Measurements from ENCODE around the gene ANO7.
"Not testable (repeated sequence)": the region's sequence is repeated elsewhere in the genome, so short reads cannot be mapped to it uniquely, and the experiment has no call there.

The ANO7 gene

DNA sequence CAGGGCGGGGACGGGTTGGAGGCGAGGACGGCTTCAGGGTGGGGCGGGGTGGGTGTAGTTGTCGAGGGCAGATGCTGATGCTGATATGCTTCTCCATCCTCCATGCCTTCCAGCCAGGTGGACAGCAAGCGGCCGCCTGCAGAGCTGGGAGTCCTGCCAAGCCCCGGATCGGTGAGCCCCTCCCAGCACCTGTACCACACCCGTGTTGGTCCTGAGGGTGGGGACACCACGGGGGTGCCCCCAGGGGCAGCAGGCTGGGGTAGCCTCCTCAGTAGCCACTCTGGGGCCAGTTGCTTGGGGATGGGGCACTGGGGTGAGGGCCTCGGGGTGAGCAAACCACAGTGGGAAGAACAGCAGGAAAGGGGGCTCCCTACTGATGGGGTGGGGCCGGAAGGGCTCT lies 2.6 kb downstream of the ANO7 start:
- no peak for DNase-seq

DNA sequence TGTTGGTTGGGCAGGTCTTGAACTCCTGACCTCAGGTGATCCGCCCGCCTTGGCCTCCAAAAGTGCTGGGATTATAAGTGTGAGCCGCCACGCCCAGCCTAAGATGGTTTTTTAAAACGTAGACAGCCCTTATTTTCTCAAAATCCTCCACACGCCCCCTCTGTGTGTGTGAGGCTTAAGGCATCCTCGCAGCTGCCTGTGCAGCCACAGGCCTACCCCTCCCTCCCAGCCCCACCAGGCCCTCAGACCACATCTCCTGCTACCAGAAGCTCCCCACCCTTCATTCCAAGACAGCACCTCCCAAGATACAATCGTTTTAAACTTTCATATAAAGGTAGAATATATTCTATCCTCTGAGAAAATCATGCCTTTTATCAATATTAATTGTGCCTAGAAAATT lies 4.8 kb downstream of the ANO7 start:
- DNase-seq, result no peak

DNA sequence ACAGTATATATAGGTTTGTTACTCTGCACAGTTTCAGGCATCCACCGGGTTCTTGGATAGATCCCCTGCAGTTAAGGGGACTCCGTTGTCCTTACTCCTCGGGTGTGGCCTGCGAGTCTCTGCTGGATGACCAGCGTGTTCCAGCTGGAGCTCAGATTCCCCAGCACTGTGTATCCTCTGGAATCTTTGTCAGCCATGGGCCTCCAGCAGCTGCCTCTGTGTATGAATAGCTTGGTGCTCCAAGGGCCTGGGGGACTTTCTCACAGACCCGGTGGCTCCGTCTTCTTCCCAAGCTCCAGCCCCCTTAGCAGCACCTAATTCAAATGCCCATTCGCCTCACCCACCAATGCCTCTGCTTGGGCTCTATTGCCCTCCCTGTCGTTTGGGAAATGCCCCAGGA lies 6.3 kb downstream of the ANO7 start:
- no peak for DNase-seq

DNA sequence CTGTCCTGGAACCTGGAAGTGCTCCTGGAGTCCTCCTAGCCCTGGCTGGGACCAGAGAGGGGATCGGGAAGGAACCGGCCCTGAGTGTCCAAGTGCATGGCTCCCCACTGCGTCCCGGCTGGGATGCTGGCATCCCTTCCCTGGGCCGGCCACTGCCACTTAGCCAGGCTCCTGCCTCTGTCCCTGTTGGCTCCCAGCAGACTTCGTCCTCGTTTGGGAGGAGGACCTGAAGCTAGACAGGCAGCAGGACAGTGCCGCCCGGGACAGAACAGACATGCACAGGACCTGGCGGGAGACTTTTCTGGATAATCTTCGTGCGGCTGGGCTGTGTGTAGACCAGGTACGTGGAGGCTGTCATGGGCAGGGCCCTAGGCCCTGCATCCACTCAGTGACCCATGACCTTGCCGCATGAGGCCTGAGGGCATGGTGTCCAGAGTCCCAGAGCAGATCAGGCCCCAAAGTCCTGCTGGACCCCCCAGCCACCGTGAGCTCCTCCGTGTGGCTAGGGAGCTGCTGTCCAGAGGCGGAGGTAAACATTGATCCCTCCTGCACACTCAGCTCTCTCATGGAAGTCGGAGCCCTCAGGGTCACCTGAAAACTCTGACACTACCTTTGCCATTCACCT lies 7.1 kb downstream of the ANO7 start:
- DNase-seq, result no peak

DNA sequence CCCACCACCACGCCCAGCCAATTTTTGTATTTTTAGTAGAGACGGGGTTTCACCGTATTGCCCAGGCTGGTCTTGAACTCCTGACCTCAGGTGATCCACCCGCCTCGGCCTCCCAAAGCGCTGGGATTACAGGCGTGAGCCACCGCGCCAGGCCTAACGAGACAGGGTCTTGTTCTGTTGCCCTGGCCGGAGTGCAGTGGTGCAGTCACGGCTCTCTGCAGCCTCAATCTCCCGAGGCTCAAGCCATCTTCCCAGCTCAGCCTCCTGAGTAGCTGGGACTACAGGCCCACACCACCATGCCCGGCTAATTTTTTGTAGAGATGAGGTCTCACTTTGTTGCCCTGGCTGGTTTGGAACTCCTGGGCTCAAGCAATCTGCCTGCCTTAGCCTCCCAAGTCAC lies 8.8 kb downstream of the ANO7 start:
- DNase-seq, result not testable (repeated sequence)

DNA sequence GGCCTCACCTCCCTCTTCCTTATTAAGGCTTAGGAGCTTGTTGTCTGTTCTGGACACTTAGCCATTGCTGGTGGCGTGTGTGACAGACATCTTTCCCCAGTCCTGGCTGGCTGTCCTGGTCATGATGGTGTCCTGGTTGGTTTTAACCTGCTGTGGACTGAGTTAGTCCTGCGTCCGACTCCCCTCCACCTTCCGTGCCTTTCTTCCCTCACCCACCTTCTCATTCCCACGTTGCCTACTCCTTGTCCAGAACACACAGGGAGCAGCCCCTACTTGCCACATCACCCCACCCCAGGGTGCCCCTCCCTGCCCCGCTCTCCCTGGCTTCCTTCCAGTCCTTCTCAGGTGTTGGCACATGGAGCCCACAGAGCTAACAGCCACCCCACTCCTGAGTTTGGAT lies 9.5 kb downstream of the ANO7 start:
- no peak for DNase-seq

DNA sequence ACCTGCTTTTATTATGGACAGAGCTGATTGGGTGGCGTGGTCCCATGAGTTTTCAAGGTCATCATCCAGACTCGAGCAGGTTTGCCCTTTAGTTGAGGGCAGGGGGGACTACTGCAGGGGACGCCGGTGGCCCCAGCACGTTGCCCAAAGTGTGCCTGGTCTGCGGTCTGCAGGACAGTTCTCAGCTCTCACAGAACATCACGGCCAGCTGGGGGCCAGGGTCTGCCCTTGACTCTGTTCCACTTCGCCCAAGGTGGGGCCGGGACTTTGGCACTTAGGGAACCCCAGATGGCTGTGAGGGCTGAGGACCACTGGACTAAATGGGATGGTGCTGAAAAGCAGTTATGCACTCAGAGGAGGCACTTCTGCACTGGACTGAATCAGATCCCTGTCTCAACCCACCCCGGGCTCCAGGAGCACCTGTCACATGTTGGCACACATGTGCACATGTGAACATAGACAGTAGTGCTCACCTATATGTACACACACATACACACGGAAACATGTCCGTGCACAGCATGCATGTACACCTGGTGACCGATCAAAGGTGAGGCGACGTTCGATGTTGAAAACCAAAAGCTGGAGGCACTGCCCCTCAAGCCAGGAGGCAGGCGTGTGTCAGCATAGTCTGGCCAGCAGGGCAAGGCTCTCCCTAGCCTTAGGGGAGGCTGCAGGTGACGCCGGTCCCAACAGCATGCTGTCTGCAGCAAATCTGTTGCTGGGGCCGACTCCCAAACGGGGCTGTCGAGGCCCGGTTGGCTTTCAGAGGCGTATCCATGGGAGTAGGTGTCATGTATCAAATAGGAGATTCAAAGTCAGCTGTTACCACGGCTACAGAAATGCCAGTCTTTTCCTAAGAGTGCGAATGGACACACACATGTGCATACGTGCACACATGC lies 10.2 kb downstream of the ANO7 start:
- DNase-seq, result no peak

DNA sequence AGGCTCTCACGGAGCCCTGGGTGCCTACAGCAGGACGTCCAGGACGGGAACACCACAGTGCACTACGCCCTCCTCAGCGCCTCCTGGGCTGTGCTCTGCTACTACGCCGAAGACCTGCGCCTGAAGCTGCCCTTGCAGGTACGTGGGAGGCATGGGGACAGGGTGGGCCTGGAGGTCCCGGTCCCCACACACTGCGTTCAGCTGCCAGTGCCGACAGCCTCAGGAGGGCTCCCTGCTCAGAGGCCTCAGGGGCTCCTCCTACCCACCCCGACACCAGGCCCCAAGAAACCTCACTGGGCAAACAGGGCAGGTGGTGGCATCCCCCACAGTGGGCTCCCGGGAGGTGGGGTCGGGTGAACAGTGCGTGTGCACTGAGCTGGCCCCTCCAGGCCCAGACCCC lies 10.8 kb downstream of the ANO7 start:
- no peak for DNase-seq

DNA sequence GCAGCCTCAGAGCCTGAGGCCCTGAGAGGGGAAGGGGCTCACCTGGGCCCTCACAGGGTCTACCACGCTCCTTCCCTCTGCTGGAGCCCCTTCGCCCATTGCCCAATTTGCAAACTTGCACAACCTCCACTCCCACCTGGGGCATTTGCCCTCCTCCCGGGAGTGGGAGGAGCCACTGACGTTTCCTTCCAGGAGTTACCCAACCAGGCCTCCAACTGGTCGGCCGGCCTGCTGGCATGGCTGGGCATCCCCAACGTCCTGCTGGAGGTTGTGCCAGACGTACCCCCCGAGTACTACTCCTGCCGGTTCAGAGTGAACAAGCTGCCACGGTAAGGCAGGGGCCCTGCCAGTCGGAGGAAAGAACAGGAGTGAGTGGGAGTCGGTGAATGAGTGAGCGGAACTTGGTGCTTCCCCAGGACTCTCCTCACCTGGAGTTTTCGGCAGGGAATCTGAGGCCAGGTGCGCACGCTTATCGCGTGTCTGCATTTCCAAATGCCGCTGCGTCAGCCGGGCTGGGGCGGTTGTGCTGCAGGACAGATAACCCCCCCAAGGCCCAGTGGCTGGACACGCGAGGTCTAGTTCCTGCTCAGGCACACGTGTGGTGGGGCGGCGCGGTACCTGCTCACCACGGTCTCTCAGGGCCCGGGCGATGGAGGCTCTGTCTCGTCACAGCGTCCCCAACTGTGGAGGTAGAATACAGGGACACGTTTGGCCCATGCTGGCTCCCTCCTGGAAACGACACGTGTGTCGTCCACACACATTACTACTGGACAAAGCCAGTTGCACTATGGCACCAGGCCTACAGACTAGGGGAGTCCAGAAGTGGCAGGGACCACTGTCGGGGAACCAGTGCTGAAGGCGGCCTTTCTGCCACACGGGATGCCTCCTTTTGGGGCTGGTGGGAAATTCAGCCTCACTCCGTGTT lies 11.7 kb downstream of the ANO7 start:
- no peak for DNase-seq

DNA sequence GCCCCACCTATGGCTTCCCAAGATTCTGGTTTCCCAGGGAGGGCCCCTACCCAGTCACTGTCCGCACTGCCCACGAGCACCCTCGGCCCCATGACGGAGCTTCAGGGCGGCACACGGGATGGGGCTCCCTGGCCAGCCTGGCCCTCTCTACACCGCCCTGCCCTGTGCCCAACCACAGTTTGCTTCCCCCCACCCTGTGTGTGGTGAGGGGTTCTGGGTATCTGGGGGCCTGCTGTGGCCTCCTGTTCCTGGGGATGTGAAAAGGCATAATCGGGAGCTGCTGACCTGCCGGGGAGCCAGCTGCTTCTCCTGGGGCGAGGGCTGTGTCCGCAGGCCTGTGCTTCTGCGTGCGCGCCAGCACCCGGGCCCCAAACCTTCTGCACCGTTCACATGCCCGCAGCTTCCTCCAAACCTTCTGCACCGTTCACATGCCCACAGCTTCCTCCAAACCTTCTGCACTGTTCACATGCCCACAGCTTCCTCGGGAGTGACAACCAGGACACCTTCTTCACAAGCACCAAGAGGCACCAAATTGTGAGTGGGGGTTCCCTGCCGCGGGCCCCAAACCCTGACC lies 12.4 kb downstream of the ANO7 start:
- no peak for DNase-seq

DNA sequence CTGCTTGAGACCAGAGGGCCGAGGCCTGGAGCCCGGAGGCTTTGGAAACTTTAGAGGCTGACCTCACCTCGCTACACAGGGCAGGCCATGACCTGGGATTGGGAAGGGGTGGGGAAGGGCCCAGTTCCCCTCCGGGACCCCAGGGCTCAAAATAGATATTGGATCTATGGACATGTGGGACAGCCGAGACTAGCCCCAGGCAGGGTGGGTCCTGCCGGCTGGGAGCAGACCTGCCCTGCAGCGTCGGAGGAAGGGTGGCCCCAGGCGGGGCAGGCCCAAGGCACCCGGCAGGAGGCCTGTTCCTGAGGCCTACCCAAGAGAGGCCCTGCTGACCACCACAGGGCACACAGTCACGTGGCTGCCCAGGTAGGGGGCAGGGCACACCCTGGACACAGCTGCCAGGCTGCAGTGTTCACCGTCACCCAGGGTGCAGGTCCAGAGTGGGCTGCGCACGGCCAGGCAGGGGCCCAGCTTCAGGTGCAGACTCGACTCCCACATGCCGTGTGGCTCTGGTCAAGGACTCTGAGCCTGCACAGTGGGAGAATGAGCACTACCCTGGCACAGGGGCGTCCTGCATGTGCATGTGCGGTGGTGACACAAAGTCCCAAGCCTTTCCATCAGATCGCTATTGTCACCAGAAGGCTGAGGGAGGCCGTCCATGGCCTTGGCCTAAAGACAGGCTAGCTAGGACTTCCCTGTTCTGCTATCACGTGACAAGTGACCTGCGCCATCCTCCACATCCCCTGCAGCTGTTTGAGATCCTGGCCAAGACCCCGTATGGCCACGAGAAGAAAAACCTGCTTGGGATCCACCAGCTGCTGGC lies 13.2 kb downstream of the ANO7 start:
- DNase-seq, result no peak

DNA sequence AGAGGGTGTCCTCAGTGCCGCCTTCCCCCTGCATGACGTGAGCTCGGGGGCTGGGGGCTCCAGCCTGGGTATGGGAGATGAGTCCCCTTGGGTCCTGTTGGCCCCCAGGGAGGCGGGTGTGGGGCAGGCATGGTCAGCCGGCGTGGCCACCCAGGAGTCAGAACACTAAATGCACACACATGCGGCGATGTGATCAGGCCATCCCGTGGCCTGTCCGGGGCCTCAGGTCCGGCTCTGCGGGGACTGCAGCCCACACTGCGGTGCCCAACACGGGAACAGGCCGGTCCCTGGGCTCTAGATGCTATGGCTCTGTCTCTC lies 13.8 kb downstream of the ANO7 start:
- DNase-seq, result no peak

DNA sequence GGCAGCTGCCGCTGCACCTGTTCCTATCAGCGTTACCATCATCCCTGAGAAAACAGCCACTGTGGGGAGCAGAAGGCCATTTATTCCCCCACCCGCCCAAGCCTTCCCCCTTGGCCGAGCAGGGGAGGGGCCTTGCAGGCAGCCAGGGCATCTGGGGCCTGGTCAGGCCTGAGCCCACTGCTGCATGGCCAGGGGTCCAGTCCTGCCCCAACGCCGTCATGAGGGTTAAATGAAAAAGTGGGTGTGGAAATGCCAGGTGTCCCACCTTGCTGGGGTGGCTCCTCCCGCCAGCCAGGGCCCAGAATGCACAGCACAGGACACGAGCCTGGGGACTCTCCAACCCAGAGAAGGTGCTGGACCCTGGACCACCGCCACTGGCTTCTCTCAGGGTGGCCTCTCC lies 14.2 kb downstream of the ANO7 start:
- DNase-seq, result no peak

DNA sequence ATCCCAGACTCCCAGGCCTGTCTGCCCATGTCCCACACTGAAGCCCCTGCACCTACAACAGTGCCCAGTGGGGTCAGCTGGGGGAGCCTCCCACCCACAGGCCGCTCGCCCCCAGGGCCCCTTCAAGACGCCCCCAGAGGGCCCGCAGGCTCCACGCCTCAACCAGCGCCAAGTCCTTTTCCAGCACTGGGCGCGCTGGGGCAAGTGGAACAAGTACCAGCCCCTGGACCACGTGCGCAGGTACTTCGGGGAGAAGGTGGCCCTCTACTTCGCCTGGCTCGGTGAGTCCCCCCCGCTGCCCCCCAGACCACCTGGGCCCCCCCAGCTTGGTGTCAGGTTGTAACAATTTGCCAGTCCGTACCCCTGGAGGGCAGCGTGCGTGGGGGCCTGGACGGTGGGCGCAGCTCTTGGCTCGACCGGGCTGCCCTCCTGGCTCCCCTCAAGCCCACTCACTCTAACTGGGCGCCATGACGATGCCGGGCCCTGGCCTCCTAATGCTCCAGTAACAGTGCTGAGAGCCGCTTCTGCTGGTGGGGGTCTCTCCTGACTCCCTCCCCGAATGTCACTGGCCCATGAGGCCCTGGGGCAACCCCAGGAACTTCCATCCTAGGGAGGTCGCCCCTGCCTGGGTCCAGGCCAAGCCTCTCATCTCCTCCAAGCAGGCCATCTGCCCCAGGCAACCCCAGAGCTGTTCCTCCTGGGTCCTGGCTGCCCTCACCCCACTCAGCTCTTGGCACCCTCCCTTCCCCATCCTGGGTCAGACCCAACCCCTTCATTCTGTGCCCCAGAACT lies 14.9 kb downstream of the ANO7 start:
- no peak for DNase-seq

DNA sequence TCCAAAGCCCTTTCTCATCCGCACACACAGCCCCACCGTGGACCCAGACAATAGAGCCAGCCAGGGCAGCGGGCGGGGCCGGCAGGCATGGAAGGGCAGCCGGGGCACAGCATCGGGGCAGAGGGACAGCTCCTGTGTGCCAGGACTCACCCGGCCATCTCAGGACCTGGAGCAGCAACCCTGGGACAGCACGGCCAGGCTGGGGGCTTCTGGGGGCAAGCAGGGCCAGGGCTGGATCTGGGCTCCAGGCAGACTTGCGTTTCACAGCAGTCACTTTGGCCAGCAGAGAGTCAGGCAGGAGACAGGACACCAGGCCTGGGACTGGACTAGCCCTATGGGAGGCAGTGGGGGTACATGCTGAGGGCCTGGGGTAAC lies 15.5 kb downstream of the ANO7 start:
- no peak for DNase-seq

DNA sequence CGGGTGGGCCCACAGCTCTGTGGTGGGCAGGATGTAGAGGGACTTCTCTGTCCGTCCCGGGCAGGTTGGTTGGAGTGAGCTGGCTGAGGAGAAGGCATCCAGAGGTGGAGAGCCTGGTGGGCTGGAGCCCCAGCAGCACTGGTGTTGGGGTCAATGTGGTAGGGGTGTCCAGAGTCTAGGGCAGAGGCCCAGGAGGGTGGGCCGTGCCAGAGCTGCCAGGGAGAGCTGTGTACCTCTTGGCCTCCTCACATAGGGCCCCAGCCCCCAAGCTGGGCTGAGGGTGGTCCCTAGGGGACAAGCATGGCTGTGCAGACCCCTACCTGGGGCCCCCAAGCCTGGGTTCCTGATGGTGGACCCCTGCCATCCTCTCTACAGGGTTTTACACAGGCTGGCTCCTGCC lies 16.0 kb downstream of the ANO7 start:
- no peak for DNase-seq

DNA sequence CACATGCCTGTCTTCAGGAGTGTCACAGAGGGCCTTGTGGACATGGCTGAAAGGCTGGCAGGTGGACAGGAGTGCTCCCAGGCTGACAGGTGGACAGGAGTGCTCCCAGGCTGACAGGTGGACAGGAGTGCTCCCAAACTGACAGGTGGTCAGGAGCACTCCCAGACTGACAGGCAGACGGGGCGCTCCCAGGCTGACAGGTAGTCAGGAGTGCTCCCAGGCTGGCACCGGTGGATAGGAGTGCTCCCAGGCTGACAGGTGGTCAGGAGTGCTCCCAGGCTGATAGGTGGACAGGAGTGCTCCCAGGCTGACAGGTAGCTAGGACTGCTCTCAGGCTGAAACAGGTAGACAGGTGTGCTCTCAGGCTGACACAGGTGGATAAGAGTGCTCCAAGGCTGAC lies 16.6 kb downstream of the ANO7 start:
- no peak for DNase-seq

DNA sequence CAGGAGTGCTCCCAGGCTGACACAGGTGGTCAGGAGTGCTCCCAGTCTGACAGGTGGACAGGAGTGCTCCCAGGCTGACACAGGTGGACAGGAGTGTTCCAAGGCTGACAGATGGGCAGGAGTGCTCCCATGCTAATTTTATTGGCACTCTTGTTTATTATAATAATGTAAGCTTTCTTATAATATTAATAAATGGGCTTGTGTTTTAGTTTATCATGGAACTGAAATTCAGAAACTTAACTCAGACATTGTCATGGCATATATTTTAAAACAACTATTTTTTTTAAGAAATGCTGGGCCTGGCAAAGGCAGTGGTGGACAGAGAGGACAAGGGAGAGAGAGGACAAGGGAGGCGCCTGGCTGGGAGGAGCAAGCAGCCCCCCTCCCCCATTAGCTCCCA lies 18.7 kb downstream of the ANO7 start:
- no peak for DNase-seq

DNA sequence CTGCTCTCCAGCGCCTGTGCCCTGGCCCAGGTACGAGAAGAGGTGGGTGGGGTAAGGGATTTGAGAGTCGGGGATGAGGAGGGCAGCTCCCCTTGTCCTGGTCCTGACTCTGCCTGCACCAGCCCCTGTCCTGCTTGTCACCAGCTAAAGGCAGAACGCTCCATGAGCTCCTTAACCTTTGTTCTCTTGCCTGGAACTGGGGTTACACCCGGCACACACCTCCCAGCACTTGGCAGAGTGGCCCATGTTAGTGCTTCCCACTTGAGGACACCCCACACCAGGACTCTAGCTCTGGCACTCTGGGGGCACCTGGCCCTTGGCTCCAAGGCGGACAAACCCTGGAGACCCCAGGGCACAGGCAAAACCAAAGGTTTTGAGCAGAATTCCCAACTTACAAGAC lies 19.2 kb downstream of the ANO7 start:
- no peak for DNase-seq

DNA sequence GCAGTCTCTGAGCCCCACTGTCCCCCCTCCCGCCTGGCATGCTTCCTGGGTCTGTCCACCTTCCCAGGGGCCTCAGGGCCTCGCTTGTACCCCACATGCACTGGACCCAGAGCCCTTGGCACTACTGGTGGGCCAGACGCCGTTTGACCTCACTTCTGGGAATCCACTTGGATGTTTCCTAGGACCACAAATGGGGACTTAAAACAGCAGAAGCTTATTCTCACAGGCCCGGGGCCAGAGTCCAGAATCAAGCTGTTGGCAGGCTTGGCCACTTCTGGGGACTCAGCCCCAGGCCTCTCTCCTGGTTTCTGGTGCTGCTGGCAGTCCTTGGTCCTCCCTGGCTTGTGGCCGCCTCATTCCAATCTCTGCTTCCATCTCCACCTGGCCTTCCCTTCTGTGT lies 19.6 kb downstream of the ANO7 start:
- DNase-seq, result no peak

DNA sequence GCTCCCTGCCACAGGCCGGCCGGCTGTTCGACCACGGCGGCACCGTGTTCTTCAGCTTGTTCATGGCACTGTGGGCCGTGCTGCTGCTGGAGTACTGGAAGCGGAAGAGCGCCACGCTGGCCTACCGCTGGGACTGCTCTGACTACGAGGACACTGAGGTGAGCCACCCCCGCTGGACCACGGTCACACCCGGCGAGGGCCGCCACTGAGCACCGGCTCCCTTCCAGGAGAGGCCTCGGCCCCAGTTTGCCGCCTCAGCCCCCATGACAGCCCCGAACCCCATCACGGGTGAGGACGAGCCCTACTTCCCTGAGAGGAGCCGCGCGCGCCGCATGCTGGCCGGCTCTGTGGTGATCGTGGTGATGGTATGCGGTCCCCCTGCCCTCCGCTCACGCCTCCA lies 20.8 kb downstream of the ANO7 start:
- DNase-seq, result no peak

DNA sequence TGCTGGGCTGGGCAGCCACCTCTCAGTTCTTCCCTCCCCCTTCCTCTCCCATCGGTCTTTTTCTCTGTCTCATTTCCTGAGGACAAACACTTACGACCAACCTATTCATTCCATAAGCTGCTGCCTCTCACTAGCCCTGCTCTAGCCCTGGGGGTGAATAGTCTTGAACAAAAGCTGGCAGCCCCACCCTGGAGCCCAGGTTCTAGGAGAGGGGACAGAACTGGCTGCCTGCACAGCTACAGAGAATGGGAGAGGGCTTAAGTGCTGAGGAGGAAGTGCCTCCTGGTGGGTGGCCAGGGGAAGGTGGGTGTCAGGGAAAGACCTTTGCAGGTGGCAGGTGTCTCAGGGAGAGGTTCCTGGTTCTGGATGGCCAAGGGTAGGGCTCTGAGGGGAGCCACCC lies 22.8 kb downstream of the ANO7 start:
- no peak for DNase-seq
